ENCODE results near the gene NTN3.

NTN3 gene

DNA sequence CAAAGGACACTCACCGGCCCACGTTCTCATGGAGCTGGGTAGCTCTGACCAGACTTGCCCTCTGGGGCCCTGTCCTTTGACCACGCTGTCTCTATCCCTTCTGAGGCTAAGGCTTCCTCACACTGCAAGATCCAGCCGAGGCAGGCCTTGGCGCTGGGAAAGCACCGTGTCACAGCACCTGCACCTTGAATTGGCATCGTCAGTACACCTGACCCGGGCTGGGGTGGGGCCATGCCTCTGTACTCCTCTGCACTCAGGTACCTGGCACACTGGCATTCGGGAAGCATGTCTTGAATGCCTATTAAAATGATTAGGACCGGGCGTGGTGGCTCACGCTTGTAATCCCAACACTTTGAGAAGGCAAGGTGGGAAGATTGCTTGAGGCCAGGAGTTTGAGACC, 9.9 kb downstream of the NTN3 start:
- DNase-seq: no peak

DNA sequence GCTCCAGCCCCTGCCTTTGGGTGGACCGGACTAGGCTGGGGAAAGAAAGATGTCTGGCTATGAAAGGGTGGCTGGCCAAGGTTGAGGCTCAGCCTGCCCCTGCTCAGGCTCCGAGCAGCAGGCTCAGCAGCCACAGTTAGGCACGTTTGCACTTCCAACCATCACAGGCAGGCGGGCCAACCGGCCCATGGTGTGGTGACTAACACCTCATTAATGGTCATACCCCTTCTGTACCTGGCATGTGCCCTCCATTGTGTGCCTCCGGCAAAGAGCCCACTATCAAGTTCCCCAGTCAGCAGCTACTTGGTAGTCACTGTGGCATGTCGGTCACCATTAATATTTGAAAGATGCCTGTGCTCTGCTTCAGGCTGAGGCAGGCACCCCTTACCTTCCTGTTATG, 10.6 kb downstream of the NTN3 start:
- DNase-seq: no peak

DNA sequence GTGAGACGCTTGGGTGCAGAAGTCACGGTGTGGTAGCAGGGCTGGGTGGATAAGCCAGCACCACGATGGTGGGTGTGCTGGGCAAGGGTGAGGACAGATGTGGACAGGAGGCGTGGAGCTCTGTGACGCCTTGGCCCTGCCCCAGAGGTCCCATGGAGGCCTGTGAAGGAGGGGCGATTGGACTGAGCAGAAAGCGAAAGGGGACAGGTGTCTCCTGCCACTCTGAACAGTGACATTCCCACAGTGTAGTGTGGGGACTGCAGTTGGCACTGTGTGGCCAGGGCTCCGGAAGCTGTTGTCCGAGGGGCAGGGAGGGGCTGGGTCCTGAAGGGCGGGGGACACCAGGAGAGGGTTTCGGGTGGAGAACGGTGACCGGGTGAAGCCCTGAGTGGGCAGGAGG, 11.2 kb downstream of the NTN3 start:
- DNase-seq: no peak

DNA sequence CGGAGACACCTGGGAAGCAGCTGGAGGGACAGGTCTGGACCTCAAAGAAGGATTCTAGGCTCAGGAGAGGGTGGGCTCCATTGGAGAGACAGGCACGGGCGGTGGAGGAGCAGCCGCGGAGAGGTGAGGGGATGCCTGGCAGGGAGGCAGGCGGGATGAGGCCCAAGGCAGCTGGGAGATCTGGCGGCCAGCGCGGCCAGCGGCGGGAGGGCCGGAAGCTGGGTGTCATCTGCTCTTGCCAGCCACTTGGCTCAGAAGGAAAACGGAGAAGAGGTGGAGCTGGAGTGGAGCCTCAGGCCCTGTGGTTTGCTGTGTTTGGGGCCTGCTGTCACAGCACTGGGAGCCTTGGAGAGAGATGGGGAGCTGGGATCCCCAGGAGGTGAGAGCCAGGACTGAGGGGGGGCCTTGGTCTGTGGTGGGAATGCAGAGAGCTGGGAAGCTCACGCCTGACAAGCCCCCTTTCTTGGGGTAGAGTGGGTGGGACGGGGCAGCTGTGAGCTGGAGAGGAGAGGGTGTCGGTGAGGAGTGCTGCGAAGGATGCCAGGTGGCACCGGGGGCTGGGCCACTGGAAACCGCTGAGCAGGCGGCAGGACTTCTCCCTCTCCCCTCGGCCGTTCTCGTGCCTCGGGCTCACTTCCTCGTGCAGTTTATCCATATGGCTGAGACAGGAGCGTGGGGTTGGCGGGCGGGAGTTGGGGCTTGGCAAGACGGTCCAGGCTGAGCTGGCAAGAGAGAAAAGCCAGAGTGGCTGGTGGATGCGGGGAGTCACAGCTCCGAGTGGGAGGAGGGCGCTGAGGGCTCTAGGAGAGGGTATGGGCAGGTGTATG, 11.8 kb downstream of the NTN3 start:
- no peak for DNase-seq

DNA sequence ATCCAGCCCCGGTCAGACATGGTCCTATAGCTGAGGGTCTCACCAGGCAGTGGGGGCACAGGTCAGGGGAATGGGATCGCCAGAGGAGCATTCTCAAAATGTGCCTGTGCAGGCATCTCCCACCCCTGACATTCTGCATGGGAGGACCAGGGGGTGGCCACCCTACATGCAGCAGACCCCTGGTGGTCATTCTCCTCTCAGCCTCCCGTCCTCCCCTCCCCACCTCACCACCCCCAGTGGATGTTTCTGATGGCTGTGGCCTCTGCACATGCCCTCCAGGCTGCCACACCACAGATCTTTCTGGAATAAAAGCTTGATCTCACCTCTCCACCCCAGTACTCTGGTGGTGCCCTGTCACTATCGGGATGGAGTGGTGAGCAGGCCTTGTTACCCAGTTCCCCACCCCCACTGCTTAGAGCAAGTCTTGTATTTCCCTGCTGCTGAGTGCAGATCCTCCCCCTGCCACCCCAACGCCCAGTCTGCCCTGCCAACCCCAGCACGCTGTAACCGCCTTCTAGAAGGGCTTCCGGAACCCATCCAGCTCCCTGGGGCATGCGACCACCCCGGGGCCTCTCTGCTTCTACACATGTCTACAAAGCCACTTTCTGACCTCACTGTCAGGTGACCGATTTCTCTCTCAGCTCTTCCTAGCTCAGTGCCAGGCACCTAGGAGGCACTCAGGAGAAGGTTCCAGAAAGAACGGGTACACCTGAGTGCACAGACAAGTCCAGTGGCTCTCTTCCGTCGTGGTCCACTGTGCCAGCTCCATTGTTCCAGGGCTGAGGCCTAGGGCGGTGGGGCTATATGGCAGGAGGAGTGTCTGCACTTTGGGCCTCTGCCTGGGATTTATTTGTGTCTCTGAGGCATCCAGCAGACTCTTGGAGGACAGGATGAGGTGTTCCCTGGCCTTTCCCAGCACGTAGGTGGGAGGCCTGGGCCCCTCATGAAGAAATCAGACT, 13.1 kb downstream of the NTN3 start:
- no peak for DNase-seq

DNA sequence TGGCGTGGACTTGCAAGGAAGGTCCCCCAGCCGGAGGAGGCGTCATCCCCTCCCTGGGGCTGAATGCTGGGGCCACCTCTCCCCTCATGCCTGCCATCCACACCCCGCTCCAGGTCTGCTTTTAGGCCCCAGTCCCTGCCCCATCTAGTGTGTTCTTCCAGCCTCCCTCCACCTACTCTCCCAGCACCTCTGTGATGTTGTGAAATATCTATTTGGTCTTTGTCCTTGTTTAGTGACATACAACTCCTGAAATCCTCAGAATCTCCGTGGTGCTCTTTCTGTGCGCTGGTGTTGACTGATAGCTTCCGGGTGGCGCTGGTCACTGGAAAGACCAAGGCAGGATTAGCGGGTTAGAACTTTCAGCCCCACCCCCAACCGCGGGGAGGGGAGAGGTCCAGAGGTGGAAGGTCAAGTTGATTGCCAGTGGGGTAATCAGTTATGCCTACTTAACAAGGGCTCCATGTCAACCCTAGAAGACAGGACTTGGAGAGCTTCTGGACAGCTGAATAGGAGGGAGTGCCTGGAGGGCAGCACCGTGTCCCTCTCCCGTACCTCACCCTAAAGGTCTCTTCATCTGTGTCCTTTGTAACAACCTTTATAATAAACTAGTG, 13.9 kb downstream of the NTN3 start:
- DNase-seq: no peak

DNA sequence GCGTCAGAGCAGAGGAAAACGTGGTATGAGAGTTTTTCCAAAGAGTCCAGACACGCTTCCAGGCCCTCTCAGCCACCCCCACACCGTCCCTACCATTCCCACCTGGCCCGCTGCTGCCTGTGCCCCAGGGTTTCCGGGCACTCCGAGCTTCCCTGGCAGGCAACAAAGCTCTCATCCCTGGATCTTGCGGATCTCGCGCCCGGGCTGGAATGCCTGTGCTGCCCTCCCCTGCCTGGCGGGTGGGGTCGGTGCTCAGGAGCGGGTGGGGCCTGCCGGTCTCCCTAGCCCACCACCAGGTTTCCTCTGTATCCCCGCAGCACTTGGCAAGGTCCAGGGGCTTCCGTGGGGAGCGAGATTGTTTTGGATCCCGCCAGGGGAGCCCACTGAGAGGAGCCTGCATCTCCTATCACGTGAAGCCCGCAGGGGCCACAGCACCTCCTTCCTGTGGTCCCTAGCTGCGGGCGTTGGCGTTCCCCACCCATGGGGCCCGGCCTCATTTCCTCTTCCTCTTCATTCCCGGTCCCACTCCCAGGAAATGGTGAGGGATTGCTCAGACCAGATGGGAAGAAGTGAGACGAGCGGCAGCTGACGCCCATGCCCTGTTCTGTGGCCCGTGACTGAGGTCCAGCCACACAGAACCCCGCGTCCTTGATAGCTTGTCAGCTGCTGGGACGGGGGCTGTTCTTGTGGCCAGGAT, 14.9 kb downstream of the NTN3 start:
- DNase-seq: no peak

DNA sequence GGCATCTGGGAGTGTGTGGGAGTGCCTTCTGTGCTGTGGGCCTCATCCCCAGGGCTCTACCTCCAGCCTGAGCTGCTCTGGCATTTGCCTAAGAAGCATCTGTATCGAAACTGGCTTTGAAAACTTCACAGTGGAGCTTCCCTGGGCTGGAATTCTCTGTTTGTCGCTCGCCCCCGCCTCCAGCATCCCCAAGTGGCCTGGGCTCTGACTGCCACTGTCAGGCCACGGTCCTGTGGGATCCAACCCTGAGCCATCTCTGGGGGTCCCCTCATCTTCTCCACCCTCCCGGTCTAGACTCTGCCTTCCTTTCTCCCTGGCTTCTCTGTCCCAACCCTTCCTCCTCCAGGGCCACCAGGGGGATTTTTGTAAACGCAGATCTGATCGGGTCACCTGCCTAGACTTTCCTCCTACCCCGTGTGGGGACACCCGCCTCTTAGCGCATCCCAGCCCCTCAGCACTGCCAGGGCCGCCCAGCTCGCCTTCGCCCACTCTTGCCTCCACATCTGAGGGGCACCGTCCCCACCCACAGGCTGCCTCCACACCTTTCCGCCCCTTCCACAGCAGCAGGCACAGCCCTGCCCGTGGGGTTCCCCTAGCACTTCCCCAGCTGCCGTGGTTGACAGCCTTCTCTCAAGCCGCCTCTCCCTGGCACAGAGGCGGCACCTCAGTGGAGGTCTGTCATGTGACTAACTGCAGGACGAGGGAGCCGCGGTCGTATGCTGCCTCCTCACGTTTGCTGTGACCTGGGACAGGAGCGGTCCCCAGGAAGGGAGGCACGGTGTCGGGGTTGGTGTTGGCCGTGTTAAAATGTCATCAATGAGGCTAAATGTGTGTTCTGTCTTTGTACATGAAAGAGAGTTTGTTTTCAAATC, 15.8 kb downstream of the NTN3 start:
- peak; percentile 29 to 67 (median 50) for DNase-seq

DNA sequence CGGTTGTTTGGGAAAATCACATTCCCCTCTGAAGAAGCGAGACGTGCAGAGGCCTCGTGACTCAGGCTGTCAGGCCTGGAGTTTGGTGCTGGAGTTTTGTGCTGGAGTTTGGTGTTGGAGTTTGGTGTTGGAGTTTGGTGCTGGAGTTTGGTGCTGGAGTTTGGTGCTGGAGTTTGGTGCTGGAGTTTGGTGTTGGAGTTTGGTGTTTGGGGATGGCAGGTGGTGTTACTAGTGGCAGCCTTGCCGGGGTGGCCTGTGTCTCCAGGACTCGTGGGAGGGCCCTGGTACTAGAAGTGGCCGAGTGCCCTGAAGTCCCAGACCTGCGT, 16.4 kb downstream of the NTN3 start:
- DNase-seq: no peak

DNA sequence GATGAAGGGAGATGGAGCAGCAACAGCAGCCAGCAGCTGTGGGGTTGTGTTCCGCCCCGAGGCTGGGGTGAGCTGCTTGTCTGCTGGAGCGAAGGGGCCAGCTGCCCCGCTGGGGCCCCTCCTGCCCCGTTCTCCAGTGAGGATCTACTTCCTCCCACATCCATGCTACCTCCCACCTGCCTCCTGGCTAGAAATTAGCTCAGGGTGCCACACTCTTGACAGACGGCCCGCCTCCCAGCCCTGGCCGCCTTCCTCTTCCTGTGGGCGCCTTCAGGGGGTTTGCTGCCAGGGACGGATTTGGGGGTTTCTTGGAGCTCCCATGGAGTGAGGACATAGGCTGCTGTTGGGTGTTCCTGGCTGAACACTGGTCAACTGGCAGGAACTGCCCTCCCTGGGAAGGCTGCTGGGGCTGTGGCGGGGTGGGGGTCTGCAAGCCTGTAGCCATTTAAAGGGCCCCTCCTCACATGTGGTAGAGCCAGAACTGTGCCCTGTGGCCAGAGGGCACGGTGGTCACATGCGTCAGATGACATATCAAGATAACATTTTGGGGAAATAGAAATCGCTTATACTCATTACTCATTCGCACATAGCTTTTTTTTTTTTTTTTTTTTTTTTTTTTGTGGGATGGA, 16.9 kb downstream of the NTN3 start:
- no peak for DNase-seq

DNA sequence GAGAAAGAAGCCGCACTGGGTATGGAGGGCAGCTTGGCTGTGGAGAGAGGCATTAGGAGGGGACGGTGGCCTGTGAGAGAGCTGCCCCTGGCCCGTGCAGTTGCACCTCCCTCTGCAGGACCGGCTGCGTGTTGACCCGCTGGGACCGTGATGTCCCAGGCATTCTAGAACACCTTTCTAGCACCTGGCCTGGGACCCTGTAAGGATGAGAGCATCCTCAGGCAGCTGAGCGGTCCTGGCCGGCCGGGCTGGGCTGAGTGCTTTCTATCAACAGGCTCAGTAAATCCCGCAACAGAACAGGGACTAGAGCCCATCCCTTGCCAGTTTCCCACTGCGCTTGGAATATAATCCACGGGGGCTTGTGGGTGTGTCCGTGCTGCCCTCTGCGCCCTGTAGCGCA, 18.5 kb downstream of the NTN3 start:
- DNase-seq: no peak

DNA sequence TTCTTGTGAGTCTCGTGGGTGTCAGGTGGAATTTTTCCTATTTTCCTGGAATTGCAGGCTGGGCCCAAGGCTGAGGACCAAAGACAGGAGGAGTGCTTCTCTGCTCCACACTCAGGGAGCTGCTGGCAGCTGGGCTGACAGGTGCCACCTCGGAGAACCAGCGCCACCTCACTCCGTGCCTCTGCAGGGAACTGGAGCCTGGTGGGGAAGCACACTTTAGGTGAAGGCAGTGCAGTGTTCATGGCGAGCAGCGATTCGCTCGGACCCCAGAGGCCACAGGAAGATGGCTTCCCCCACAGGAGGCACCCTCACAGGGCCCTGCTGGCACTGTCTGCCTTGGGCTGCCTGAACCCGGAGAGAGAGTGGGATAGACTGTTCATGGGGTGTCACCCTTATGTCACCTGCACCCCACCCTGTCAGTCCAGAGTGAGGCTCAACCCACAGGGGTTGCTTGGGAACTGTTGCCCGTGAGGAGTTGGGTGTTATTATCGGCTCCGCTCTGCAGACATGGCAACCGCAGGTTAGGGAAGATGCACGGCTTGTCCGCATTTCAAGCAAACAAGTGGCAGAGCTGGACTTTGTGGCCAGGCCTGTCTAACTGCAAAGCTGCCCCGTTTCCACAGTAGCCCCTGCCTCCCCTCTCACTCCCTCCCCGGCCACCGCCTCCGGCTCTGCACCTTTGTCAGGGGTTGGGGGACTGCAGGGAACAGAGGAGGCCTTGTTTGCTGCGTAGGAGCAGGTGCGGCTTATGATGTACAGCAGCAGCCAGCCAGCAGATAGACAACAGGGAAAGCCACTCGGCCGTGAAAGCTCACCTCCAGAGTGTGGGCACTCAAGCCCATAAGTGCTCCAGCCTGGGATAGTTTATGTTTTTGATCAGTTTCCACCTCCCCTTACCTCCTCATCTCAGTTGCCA, 19.4 kb downstream of the NTN3 start:
- DNase-seq: no peak

DNA sequence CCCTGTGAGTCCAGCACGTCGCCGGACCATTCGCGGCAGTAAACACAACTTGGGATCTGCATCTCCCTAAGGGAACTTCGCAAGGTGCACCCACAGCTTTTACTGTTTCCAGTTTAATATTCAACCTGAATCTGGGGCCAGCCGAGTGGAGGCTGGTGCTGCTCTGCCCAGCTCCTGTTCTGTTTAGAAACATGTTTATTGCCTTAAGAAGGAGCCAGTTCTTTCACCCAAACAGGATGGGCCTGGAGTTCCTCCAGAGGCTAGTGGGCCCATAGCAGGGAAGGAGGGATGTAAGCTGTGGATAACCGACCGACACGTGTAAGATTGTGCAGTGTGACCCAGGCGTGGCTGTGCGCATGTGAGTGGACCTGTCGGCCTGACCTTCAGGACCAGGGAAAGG, 21.2 kb downstream of the NTN3 start:
- DNase-seq: no peak

DNA sequence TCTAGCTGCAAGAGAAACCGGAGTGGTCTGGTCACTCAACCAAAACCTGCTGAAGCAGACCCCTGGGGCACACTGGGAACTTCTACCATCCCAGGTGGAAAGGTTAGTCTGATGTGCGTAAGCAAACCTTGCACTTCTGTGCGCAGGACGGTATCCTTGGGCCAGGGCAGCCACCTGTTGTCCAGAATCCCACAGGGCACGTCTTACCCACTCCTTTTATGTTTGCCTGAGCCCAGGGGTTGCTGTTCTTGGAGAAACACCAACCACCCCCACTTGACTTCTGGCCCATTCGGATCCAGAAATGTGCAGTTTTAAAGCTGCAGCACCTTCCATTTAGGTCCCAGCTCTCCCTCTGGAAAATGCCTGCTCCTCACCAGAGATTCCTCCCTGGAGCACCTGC, 22.5 kb downstream of the NTN3 start:
- no peak for DNase-seq

DNA sequence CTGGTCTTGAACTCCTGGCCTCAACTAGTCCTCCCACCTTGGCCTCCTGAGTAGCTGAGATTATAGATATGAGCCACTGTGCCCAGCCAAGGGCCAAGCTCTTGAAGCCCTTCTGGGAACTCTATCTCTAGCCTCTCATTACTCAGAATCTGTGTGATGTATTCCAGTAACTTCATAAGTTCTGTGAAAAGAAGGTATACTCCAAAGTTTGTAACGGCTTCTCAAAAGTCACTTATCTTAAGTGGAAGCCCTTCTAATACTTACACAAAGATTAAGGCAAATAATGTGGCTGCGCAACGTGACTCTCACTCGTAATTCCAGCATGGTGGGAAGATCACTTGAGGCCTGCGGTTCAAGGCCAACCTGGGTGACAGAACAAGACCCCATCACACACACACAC, 23.5 kb downstream of the NTN3 start:
- no peak for DNase-seq

DNA sequence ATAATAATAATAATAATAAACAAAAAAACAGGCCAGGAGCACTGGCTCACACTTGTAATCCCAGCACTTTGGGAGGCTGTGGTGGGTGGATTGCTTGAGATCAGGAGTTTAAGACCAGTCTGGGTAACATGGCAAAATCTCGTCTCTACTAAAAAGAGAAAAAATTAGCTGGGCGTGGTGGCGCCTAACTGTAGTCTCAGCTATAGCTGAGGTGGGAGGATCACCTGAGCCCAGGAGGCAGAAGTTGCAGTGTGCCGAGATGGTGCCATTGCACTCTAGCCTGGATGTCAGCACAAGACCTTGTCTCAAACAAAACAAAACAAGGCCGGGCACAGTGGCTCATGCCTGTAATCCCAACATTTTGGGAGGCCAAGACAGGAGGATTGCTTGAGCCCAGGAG, 23.9 kb downstream of the NTN3 start:
- DNase-seq: no peak

DNA sequence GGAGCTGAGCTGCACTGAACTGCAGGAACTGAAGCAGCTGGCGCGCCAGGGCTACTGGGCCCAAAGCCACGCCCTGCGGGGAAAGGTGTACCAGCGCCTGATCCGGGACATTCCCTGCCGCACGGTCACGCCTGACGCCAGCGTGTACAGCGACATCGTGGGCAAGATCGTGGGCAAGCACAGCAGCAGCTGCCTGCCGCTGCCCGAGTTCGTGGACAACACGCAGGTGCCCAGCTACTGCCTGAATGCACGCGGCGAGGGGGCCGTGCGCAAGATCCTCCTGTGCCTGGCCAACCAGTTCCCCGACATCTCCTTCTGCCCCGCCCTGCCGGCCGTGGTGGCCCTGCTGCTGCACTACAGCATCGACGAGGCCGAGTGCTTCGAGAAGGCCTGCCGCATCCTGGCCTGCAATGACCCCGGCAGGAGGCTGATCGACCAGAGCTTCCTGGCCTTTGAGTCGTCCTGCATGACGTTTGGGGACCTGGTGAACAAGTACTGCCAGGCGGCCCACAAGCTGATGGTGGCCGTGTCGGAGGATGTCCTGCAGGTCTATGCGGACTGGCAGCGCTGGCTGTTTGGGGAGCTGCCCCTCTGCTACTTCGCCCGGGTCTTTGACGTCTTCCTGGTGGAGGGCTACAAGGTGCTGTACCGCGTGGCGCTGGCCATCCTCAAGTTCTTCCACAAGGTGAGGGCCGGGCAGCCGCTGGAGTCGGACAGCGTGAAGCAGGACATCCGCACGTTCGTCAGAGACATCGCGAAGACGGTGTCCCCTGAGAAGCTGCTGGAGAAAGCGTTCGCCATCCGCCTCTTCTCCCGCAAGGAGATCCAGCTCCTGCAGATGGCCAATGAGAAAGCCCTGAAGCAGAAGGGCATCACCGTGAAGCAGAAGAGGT, 25.4 kb downstream of the NTN3 start:
- no peak for DNase-seq

DNA sequence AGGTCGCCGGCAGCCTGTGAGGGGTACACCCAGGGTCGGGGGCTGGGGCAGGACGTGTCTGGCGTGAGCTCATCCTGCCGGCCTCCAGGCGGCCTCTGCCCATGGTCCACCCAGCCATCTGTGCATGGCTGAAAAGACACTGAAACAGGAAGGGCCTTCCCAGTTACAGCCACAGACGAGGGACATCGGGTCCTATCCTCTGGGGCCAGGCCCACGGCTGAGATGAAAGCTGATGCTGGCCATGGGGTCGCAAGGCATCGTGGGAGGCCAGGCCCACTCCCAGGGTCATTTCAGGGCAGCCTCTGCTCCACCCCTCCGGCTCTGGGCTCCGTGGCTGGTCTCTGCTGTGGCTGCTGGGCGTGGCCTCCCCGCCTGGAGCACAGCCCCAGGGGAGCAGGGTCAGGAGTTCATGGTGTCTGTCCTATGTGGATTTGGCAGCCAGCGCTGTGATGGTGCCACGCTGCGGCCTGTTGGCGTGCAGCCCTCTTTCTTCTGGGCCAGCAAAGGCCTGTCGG, 26.1 kb downstream of the NTN3 start:
- DNase-seq: no peak
